ENCODE measurements around the gene TM4SF18.

GRCh38 chr3:149374793-149375500, 41.5 kb upstream of the TM4SF18 start:
- no peak for TF ChIP-seq CTCF (IDR thresholded peaks at IDR 0.05 in 4 of 5, conservative IDR thresholded peaks at IDR 0.05 in 1 of 5)
- TF ChIP-seq POLR2A (IDR thresholded peaks at IDR 0.05), result no peak

Measured in gastrocnemius medialis (tissue), 4 donors.